ENCODE data around the gene PTP4A1. TPM values are rescaled to one million over a fixed set of nuclear protein-coding genes. Genes with fewer than 3 reads are reported as not detected.

The PTP4A1 gene
- total and polyA plus RNA-seq, 8 donors = 5.4 to 77.8 (median 31.0) TPM

GRCh38 chr6:63533952-63534351 is 38.3 kb upstream of the PTP4A1 start:
- FAIRE-seq (no peak), ATAC-seq (no peak), DNase-seq (no peak)
- Histone ChIP-seq H3K9me3 (no peaks in the 10 kb centered on the region), H3K27ac (no peak overlapping the region), H3K36me3 (no peaks in the 10 kb centered on the region), H3K27me3 (no peaks in the 10 kb centered on the region), H3K4me1 (peaks cover 0 to 20% (median 8%) of the 10 kb centered on the region in 3 donors), H3K4me3 (no peak overlapping the region)
- intact Hi-C loops (cut with DNase I) = no loop called here
- 92% methylated on average over 4 of the region's 4 CpGs for WGBS, 2 donors
- no peak for TF ChIP-seq CTCF (IDR thresholded peaks at IDR 0.05)

GRCh38 chr6:63537201-63537958 is 34.9 kb upstream of the PTP4A1 start:
- no peak for DNase-seq
- peak in 1 of 4 donors; percentile 21 for ATAC-seq
- TF ChIP-seq CTCF (IDR thresholded peaks at IDR 0.05) = no peak
- intact Hi-C loops (cut with DNase I) = no loop called here
- H3K4me3 ChIP-seq = no peak overlapping the region
- no peak overlapping the region for H3K27ac ChIP-seq
- peaks cover 0 to 9% (median 8%) of the 10 kb centered on the region in 3 donors for H3K4me1 ChIP-seq
- H3K36me3 ChIP-seq = no peaks in the 10 kb centered on the region
- H3K27me3 ChIP-seq = no peaks in the 10 kb centered on the region
- H3K9me3 ChIP-seq = no peaks in the 10 kb centered on the region
- FAIRE-seq = no peak
- 69 to 79% methylated on average over 9 of the region's 9 CpGs for WGBS, 2 donors

GRCh38 chr6:63537959-63538300 is 34.4 kb upstream of the PTP4A1 start:
- H3K4me1 ChIP-seq = peaks cover 0 to 9% (median 8%) of the 10 kb centered on the region in 3 donors
- H3K9me3 ChIP-seq = no peaks in the 10 kb centered on the region
- H3K27me3 ChIP-seq = no peaks in the 10 kb centered on the region
- DNase-seq (no peak), FAIRE-seq (no peak), ATAC-seq (peak in 1 of 4 donors; percentile 40)
- intact Hi-C loops (cut with DNase I) = no loop called here
- H3K4me3 ChIP-seq = no peak overlapping the region
- no peak overlapping the region for H3K27ac ChIP-seq
- no peaks in the 10 kb centered on the region for H3K36me3 ChIP-seq
- no peak for TF ChIP-seq CTCF (IDR thresholded peaks at IDR 0.05)

- no peaks in the 10 kb centered on the region for H3K27me3 ChIP-seq
- 34 to 45% methylated on average over 1 of the region's 1 CpG for WGBS, 2 donors
- peaks cover 0 to 9% (median 8%) of the 10 kb centered on the region in 3 donors for H3K4me1 ChIP-seq
- no peaks in the 10 kb centered on the region for H3K9me3 ChIP-seq
- DNase-seq (no peak), ATAC-seq (peak in 2 of 4 donors; percentile 55 to 57), FAIRE-seq (no peak)
- intact Hi-C loops (cut with DNase I) = no loop called here
- no peaks in the 10 kb centered on the region for H3K36me3 ChIP-seq
- no peak overlapping the region for H3K27ac ChIP-seq
- no peak overlapping the region for H3K4me3 ChIP-seq
- TF ChIP-seq CTCF (IDR thresholded peaks at IDR 0.05) = no peak
These were observed 33.7 kb upstream of the PTP4A1 start for GRCh38 chr6:63538550-63538949.

GRCh38 chr6:63543001-63543400 is 29.3 kb upstream of the PTP4A1 start:
- H3K27ac ChIP-seq = no peak overlapping the region
- FAIRE-seq (no peak), ATAC-seq (no peak), DNase-seq (no peak)
- H3K27me3 ChIP-seq = no peaks in the 10 kb centered on the region
- H3K4me1 ChIP-seq = peaks cover 0 to 7% (median 6%) of the 10 kb centered on the region in 3 donors
- intact Hi-C loops (cut with DNase I) = no loop called here
- no peaks in the 10 kb centered on the region for H3K36me3 ChIP-seq
- no peaks in the 10 kb centered on the region for H3K9me3 ChIP-seq
- no peak overlapping the region for H3K4me3 ChIP-seq
- WGBS, 2 donors = 81 to 83% methylated on average over 1 of the region's 1 CpG
- TF ChIP-seq CTCF (IDR thresholded peaks at IDR 0.05) = no peak
